NCI-H526 treated with DMSO at 0.1 percent for 48 hours (cell line): ENCODE results near the gene CNTNAP4.

Experiments used
- DNase-seq: peaks from one replicate; lab custom pipeline; 2025; lab: John Stamatoyannopoulos, UW

Gene CNTNAP4

GRCh38 chr16:76276745-76277438 lies at the start of gene CNTNAP4:
Gene CNTNAP4, plus strand, starts transcription at chr16:76277401. Its CDS starts 262 bp downstream, at chr16:76277663.
- no peak for DNase-seq

- DNase-seq: no peak
These were observed 48.6 kb upstream of the CNTNAP4 start for GRCh38 chr16:76228546-76229146.

GRCh38 chr16:76232704-76233103 lies 44.5 kb upstream of the CNTNAP4 start:
- no peak for DNase-seq

GRCh38 chr16:76235025-76235424 lies 42.2 kb upstream of the CNTNAP4 start:
- no peak for DNase-seq

DNA sequence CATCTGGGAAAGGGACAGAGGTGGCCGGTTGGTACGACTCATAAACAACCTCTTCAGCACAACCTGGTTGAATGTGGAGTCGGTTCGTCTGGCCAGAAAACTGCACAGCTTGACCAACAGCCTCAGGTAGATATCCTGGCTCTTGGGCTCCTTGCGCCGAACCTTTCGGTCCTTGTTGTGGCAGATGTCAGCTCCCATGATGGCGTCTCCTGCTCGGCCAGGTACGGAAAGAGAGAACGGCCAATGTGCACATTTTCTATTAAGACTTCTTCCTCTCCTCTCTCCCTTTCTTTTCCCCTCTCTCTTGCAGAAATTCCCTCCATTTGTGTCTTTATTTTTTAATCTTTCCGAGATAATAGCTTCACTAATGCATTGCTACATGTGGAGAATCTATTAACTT lies 41.8 kb upstream of the CNTNAP4 start:
- no peak for DNase-seq

DNA sequence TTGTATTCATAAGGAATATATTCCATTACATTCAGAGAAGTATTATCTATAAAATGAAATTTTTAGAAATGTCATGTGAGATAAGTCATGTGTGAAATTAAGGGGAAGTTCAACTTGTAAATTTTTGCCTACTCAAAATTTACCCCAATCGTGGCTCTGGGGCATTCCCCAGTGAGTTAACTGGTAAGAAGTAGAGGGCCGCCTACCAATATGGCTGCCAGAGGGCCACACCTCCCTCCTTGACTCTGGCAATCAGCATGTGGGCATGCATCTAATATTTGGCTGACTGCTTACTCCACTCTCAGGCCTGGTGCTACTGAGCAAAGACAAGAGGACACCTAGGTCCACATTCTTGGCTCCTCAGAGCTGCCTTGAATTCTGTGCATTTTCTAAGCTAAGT lies 39.7 kb upstream of the CNTNAP4 start:
- no peak for DNase-seq

- DNase-seq: no peak
These were observed 35.4 kb upstream of the CNTNAP4 start for GRCh38 chr16:76241755-76242154.

GRCh38 chr16:76243620-76244019 lies 33.6 kb upstream of the CNTNAP4 start:
- DNase-seq: no peak

DNA sequence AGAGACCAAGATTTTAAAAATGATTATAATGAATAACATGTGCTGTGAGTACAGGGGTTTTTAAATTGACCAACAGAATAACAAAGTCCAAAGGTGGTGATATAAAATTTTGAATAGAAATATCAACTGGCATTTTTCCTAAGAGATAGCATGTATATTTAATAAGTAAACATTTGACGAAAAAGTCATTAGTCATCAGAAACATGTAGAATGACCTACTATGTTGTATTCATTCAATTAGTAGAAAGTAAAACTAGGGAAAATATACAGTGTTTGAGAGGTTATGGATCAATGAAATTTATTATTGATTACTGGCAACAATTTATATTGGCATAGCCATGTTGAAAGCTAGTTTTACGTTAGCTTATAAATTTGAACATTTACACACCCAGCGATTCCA lies 30.6 kb upstream of the CNTNAP4 start:
- DNase-seq: no peak

- no peak for DNase-seq
These were observed 11.7 kb upstream of the CNTNAP4 start for GRCh38 chr16:76265434-76266045.

GRCh38 chr16:76268824-76269223 lies 8.4 kb upstream of the CNTNAP4 start:
- no peak for DNase-seq

DNA sequence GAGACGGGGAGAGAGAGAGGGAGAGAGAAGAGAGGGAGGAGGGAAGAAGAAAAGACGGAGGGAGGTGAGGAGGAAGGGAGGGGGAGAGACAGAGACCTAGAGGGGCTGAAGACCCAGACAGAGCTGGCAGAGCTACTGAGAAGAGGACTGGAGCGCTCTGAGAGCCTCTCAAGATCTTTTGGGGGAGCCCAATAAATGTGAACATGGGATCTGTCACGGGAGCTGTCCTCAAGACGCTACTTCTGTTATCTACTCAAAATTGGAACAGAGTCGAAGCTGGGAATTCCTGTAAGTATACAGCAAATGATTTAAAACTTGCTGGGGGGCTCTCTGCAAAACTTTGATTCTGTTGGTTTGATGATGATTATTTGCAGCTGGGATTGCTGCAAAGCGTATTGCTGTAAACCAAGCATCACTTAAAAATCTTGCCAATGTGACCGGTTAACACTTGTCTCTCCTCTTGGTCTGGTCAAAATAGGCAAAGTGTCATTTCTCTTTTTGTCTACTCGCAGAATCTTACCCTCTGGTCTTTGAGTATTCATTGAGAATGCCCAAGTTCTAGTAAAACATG lies 344 bp downstream of the CNTNAP4 start:
- DNase-seq: no peak

GRCh38 chr16:76278086-76278485 lies 885 bp downstream of the CNTNAP4 start:
- DNase-seq: no peak

DNA sequence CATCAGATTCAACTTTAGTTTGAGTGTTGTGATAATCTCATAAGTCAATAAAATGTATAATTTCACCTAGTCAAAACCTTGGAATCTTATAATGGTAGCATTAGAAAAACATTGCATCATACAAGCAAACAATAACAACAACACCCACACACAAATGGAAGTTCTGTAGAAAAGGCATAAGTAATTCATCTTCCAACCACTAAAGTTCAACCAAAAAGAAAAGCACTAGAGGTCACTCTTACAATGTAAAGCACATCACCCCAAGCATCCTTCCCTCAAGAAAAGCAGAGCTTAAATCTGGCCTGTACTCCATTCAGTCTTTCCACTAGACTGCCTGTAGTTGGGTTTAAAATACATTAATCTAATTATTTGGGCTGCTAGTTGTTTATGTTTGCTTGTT lies 1.8 kb downstream of the CNTNAP4 start:
- DNase-seq: no peak

DNA sequence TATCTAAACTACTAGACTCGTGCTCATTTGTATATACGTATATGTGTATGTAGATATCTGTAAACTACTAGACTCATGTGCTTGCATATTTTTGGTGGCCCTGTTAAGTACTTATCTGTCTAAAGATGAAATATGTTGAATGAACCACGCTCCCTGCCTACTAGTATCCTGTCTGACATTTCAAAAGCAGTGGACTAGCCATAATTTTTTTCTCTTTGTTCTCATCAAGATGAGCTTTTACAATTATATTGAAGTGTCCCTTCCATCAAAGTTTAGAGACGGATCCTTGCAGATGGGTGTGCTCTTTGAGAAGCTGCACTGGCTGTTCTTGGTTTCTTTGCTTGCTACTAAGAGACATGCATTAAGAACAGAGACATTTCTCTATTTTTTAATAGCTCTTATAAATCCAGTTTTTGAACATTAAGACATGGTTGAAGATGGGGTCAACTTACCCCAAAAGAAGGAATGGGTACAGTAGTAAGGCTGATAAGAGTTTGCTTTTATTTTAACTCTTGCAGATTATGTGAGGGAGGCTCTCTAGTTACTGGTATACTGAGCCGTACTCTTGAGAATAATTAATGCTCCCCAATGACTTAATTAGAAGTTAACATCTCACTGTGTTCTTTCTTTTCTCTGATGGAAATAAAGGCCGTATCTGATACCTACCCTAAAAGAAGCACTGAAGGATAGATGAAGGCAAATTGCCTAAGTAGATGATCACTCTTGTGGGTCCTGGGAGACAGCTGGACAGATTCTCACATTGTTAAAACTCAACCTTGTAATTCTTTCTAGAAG lies 3.4 kb downstream of the CNTNAP4 start:
- DNase-seq: no peak

- DNase-seq: no peak
These were observed 10.3 kb downstream of the CNTNAP4 start for GRCh38 chr16:76287466-76287865.

GRCh38 chr16:76292218-76292617 lies 15.0 kb downstream of the CNTNAP4 start:
- DNase-seq: no peak

DNA sequence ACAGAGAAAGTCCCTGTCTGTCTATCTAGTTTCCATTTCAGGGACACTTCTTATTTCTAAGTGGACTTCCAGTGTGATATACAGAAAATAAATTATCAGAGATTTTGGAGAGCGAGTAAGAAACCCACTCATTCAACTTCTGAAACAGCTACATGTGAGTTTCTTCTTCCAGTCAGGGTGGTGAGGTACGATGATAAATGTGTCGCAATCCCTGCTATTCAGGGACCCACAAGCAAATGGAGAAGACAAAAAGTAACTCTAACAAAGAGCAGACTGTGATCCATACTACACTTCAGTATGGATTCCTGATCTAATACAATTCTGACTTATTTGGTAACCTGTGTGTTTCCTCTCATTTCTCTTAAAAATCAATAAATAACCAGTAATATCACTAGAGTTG lies 16.8 kb downstream of the CNTNAP4 start:
- no peak for DNase-seq

- DNase-seq: no peak
These were observed 17.4 kb downstream of the CNTNAP4 start for GRCh38 chr16:76294396-76295214.

DNA sequence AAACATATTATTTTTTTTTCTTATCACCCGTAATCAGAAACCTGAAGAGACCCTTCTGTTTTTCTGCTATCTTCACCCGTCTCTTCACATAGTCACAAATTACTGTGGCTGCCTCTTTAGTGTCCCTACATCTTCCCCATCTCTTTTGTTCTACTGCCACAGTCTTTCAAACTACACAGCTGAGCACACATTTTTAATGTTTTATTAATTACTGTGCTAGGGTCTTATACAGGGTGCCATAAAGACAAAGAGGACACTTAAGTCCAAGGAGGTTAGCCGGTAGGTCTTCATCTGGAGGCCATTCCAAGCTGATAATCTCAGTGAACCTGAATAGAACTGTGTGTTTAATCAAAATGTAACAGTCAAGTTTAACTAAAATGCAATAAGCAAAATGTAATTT lies 20.7 kb downstream of the CNTNAP4 start:
- no peak for DNase-seq

DNA sequence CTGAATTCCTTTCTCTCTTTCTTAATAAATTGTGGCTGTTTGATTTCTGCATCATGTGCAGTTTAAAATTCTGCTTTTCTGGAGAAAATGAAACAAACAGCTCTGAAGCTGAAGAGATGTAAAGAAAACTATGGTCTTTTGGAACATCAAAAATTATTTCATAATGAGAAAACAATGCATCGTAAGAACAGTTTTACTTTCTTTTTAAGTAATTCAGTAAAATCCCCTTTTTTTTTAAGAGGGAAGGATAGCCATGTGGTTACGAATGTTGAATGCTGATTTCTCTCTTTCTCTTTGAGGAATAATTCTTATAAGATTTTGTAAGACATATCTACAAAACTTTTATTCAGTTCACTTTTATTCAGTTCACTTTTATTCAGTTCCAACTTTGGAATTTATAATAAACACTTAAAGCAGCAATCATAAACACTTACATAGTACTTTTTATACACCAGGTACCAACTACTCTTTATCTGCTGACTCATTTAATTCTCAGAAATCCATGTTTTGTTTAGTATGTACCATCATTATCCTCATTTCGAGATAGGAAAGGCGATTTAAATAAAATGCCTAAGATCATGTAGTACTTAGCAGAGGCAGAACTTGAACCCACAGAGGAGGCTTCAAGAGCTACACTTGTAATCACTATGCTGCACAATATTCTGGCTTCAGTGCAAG lies 26.6 kb downstream of the CNTNAP4 start:
- no peak for DNase-seq
